HepG2 (cell line): ENCODE results near the gene FBXO44. TPM values are rescaled to one million over a fixed set of nuclear protein-coding genes. Genes with fewer than 3 reads are reported as not detected.

ENCODE experiments used
- ATAC-seq: fragments of 200-7000 bp; cut with Tn5 transposase; 3 replicates; pipeline ENCODE4 v1.9.1; 2020; ENCODE audit warnings: mild to moderate bottlenecking, moderate library complexity
- BruUV-seq: library from RNA; stranded (reverse); fragments of 400-500 nt; replicated peaks from 2 replicates; lab custom pipeline; 2021; lab: Mats Ljungman, UMichigan
- CTCF ChIA-PET: fragments of 300-600 bp; formaldehyde crosslinking; extraction: SDS; loops from one replicate; lab custom pipeline; 2021; ENCODE audit warnings: low total read pairs, inconsistent platforms, low intra/inter-chr PET ratio; lab: Yijun Ruan, JAX
- POLR2A ChIA-PET: fragments of 350-600 bp; sonication (Branson Sonifier 250); formaldehyde crosslinking; loops from one replicate; lab custom pipeline; 2020; ENCODE audit warnings: antibody characterized with exemption, inconsistent platforms; lab: Yijun Ruan, JAX
- DNase-seq: peaks from one replicate; pipeline ENCODE4 v3.0.0-alpha.2; 2015; ENCODE audit warnings: low spot score
- FAIRE-seq: peaks from 3 replicates; lab custom pipeline; 2011; peaks lifted over from hg19 to GRCh38; lab: Jason Lieb, UNC
- H2AFZ ChIP-seq: one replicate; pipeline ENCODE4 v1.6.1; 2011; ENCODE audit warnings: low read length, inconsistent platforms
- H3K27ac ChIP-seq: fragments of 300-600 bp; 3 replicates; pipeline ENCODE4 v1.8.0; 2011; ENCODE audit warnings: mixed run types, mild to moderate bottlenecking, mixed read lengths, low read length, inconsistent platforms; ENCODE audit not compliant: insufficient read depth; ENCODE audit errors: extremely low read length
- H3K27me3 ChIP-seq, 2 experiments: fragments of 200-600 bp in 1 of 2; 2 replicates in 1 of 2; 3 replicates in 1 of 2; pipeline versions ENCODE4 v1.6.0 to v1.8.0; 2011; ENCODE audit warnings: low read length in 2 of 2, mild to moderate bottlenecking in 2 of 2, moderate library complexity in 2 of 2, inconsistent platforms in 1 of 2; ENCODE audit not compliant: insufficient read depth in 2 of 2, control insufficient read depth in 1 of 2
- H3K36me3 ChIP-seq, 2 experiments: fragments of 200-600 bp in 1 of 2; replicated peaks in 1 of 2; 2 replicates in 1 of 2; 3 replicates in 1 of 2; pipeline versions ENCODE4 v1.5.1 to v1.8.0; 2011; ENCODE audit warnings: low read length in 2 of 2, inconsistent platforms in 1 of 2; ENCODE audit not compliant: insufficient read depth in 2 of 2, control insufficient read depth in 1 of 2
- H3K4me1 ChIP-seq: 2 replicates; pipeline ENCODE4 v1.5.1; 2012; ENCODE audit warnings: low read length, inconsistent platforms; ENCODE audit not compliant: insufficient read depth
- H3K4me2 ChIP-seq: 2 replicates; pipeline ENCODE4 v1.6.0; 2011; ENCODE audit warnings: low read depth, low read length, inconsistent platforms
- H3K4me3 ChIP-seq, 3 experiments: fragments of 200-600 bp in 1 of 3; sonication (generic), shearing (Covaris generic) in 1 of 3; replicated peaks in 1 of 3; 2 replicates each; pipeline ENCODE4 v1.5.1; 2011 to 2016; ENCODE audit warnings: low read length in 3 of 3, inconsistent platforms in 2 of 3, low read depth in 2 of 3, mild to moderate bottlenecking in 2 of 3, control low read depth in 1 of 3, mixed read lengths in 1 of 3; ENCODE audit not compliant: insufficient read depth in 1 of 3
- H3K79me2 ChIP-seq: one replicate; pipeline ENCODE4 v1.6.1; 2011; ENCODE audit warnings: low read length, inconsistent platforms; ENCODE audit not compliant: insufficient read depth
- H3K9ac ChIP-seq: 2 replicates; pipeline ENCODE4 v1.6.0; 2011; ENCODE audit warnings: mild to moderate bottlenecking, low read depth, low read length, inconsistent platforms; ENCODE audit not compliant: insufficient read depth
- H3K9me3 ChIP-seq: 2 replicates; pipeline ENCODE4 v1.5.1; 2012; ENCODE audit warnings: mild to moderate bottlenecking, low read length
- H4K20me1 ChIP-seq: 2 replicates; pipeline ENCODE4 v1.6.0; 2011; ENCODE audit warnings: inconsistent platforms, mild to moderate bottlenecking, low read length, moderate library complexity; ENCODE audit not compliant: insufficient read depth
- AGO1 ChIP-seq: fragments of 200-400 bp; formaldehyde crosslinking; IDR thresholded peaks from 2 replicates; pipeline ENCODE4 v1.6.1; 2017; ENCODE audit warnings: mild to moderate bottlenecking, low read depth, low read length, moderate library complexity; ENCODE audit not compliant: poor library complexity, severe bottlenecking
- AGO2 ChIP-seq: fragments of 200-400 bp; formaldehyde crosslinking; optimal IDR thresholded peaks from 2 replicates; pipeline ENCODE3; 2017; ENCODE audit warnings: mild to moderate bottlenecking, low read depth, low read length, moderate library complexity
- GFI1 ChIP-seq: sonication (generic); formaldehyde crosslinking; IDR thresholded peaks from 2 replicates; pipeline ENCODE4 v1.5.0; 2020; ENCODE audit warnings: missing genetic modification reagents, mild to moderate bottlenecking, borderline replicate concordance
- MBNL3 ChIP-seq: fragments of 250-450 bp; sonication (Bioruptor Pico); conservative IDR thresholded peaks from 2 replicates; pipeline ENCODE4 v1.8.0; 2022; ENCODE audit warnings: mild to moderate bottlenecking, inconsistent platforms
- RBFOX2 ChIP-seq: fragments of 200-400 bp; formaldehyde crosslinking; IDR thresholded peaks from 2 replicates; pipeline ENCODE4 v1.6.1; 2017; ENCODE audit warnings: low read depth, mild to moderate bottlenecking, low read length
- SOX6 ChIP-seq, 2 experiments: fragments of 450-650 bp in 1 of 2; sonication (generic) in 1 of 2; formaldehyde crosslinking in 1 of 2; IDR thresholded peaks; 2 replicates each; pipeline versions ENCODE4 v1.4.0 to v1.6.1; 2017 to 2020; ENCODE audit warnings: antibody characterized with exemption in 1 of 2, mild to moderate bottlenecking in 1 of 2, missing genetic modification reagents in 1 of 2
- U2AF2 ChIP-seq: fragments of 200-400 bp; formaldehyde crosslinking; IDR thresholded peaks from 2 replicates; pipeline ENCODE4 v1.6.1; 2017; ENCODE audit warnings: low read depth, mild to moderate bottlenecking, low read length
- ZNF367 ChIP-seq: sonication (generic); formaldehyde crosslinking; IDR thresholded peaks from 2 replicates; pipeline ENCODE4 v1.4.0; 2020; ENCODE audit warnings: missing genetic modification reagents, borderline replicate concordance
- ZNF543 ChIP-seq: sonication (generic); formaldehyde crosslinking; IDR thresholded peaks from 2 replicates; pipeline ENCODE4 v1.4.0; 2020; ENCODE audit warnings: mild to moderate bottlenecking, missing genetic modification reagents
- ZNF749 ChIP-seq: sonication (generic); formaldehyde crosslinking; IDR thresholded peaks from 2 replicates; pipeline ENCODE4 v1.8.0; 2022; ENCODE audit warnings: mild to moderate bottlenecking, missing genetic modification reagents, moderate library complexity, borderline replicate concordance
- ZSCAN12 ChIP-seq: sonication (generic); formaldehyde crosslinking; IDR thresholded peaks from 2 replicates; pipeline ENCODE4 v1.9.0; 2021; ENCODE audit warnings: mild to moderate bottlenecking, missing genetic modification reagents
- WGBS: methylation state at CpG from one replicate; pipeline ENCODE4 v1.1.6; 2017; ENCODE audit warnings: low lambda C conversion rate; 5-methylcytosine and 5-hydroxymethylcytosine counted together
- in situ Hi-C: cut with HindIII; loops from 2 replicates; pipeline ENCODE4 v1.10.0; 2017; ENCODE audit warnings: low pct_unique_long_range_greater_than_20kb; ENCODE audit not compliant: extremely low pct_ligation_motif_present
- intact Hi-C: fragments of 100-400 bp; cut with micrococcal nuclease; formaldehyde crosslinking; loops from one replicate; pipeline ENCODE4 v1.10.0; 2022; ENCODE audit not compliant: unreplicated experiment
- polyA plus RNA-seq, 8 experiments: library from polyadenylated mRNA; depleted of rRNA in 3 of 8; stranded (reverse) in 7 of 8; unstranded in 1 of 8; fragments of >200 nt; fragmentation: Illumina TruSeq in 4 of 8; extraction: Trizol in 4 of 8; gene quantifications; 2 replicates each; pipeline versions ENCODE4 v1.2.1 to v1.2.3, GENCODE V29; 2011 to 2016; ENCODE audit warnings: low read depth in 4 of 8, missing spikeins in 1 of 8, mixed read lengths in 1 of 8; ENCODE audit not compliant: insufficient read depth in 1 of 8
- total RNA-seq, 5 experiments: library from RNA; depleted of rRNA; stranded (reverse); fragments of >200 nt; fragmentation: Illumina TruSeq; extraction: Trizol; gene quantifications; 2 replicates each; pipeline ENCODE4 v1.2.3, GENCODE V29; 2016; ENCODE audit warnings: low read depth in 1 of 5

The FBXO44 gene
- total and polyA plus RNA-seq, 2 of the 13 experiments (the other 11 are each of a cell fraction or from before 2014, with no cell fraction given), result 22.4 to 27.9 TPM

DNA sequence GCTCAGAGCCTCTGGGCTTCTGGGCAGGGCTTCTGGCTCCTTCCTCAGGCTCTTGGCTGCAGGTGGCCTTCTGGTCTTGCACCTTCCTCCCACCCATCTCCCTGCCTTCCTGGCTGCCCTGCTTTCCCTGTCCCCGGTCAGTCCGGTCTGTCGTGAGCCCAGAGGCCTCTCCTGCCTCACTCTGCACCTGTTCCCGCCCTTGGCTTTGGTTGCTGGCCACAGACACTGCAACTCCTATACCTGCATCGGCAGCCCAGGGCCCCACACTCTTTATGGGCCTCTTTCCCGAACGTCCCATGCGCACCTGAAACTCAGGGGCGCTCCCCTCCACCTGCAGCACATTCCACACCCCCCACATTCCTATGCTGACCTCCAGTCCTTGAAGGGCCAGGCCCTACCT lies 8.4 kb upstream of the FBXO44 start:
- POLR2A ChIA-PET, result interaction anchor here (1.0 kb wide), 2 partner anchors 17 to 103 kb away, joined by 3 read pairs; partner anchors contain the start of gene FBXO6
- CTCF ChIA-PET, result interaction anchor here (0.7 kb wide), 1 partner anchor 326 kb away, joined by 3 read pairs; no protein-coding TSS in a partner anchor
- ATAC-seq, result no peak
- H3K9ac ChIP-seq, result no peak overlapping the region
- 91% methylated on average over 9 of the region's 9 CpGs for WGBS
- BruUV-seq, result no TSS peak
- H4K20me1 ChIP-seq, result peaks cover 13% of the 10 kb centered on the region; the same call in 1 of the 2 replicates
- in situ Hi-C loops, result loop anchor here (10.0 to 25.0 kb wide), 2 partner anchors 402 to 609 kb away; partner anchors contain the start of gene MASP2
- peaks cover 45% of the 10 kb centered on the region for H3K4me1 ChIP-seq
- H3K4me2 ChIP-seq, result no peak overlapping the region
- no peak overlapping the region for H3K27ac ChIP-seq
- no peaks in the 10 kb centered on the region for H3K9me3 ChIP-seq
- no peaks in the 10 kb centered on the region for H3K27me3 ChIP-seq
- peaks cover 0 to 2% of the 10 kb centered on the region in 2 experiments; a peak in 1 of 5 replicates for H3K36me3 ChIP-seq
- DNase-seq, result no peak
- H3K79me2 ChIP-seq, result peaks cover 3% of the 10 kb centered on the region
- no peak for TF ChIP-seq AGO1
- no peak for TF ChIP-seq ZNF367 (CRISPR knock-in tag)
- no peak for TF ChIP-seq ZSCAN12
- no peak for TF ChIP-seq U2AF2
- TF ChIP-seq ZNF749, result no peak
- TF ChIP-seq SOX6 (IDR thresholded peaks at IDR 0.05), result no peak
- TF ChIP-seq SOX6 (CRISPR knock-in tag; IDR thresholded peaks at IDR 0.05), result no peak
- TF ChIP-seq ZNF543 (CRISPR knock-in tag), result no peak
- no peak for TF ChIP-seq GFI1 (CRISPR knock-in tag)
- peak; percentile 88 for TF ChIP-seq AGO2
- TF ChIP-seq RBFOX2, result peak; percentile 48
- no peak for TF ChIP-seq MBNL3
- no peak for FAIRE-seq
- no peak overlapping the region for H2AFZ ChIP-seq
- no peak overlapping the region for H3K4me3 ChIP-seq
- intact Hi-C loops, result no loop called here
